RWPE2 (cell line): ENCODE results near the gene EIF4E3.
A peak's percentile ranks its signal among the peaks of the same experiment; 100 is the strongest.

Experiments
- ATAC-seq: fragments of 200-7000 bp; cut with Tn5 transposase; 3 replicates; pipeline ENCODE4 v1.9.1; 2021; ENCODE audit warnings: low read depth
- DNase-seq: peaks from one replicate; pipeline ENCODE4 v3.0.0-alpha.2; 2020; ENCODE audit warnings: low spot score
- H3K27ac ChIP-seq: fragments of 450-650 bp; 2 replicates; pipeline ENCODE4 v1.5.1; 2017; ENCODE audit warnings: mild to moderate bottlenecking; ENCODE audit not compliant: poor library complexity, severe bottlenecking
- H3K27me3 ChIP-seq: fragments of 250-450 bp; sonication (Bioruptor Pico); 2 replicates; pipeline ENCODE4 v1.5.1; 2021; ENCODE audit warnings: mild to moderate bottlenecking, moderate library complexity; ENCODE audit not compliant: insufficient read depth, poor library complexity, severe bottlenecking
- H3K36me3 ChIP-seq: fragments of 250-450 bp; sonication (Bioruptor Pico); 2 replicates; pipeline ENCODE4 v1.5.1; 2020; ENCODE audit warnings: low read depth, mild to moderate bottlenecking, moderate library complexity
- H3K4me1 ChIP-seq: fragments of 250-450 bp; sonication (Bioruptor Pico); 2 replicates; pipeline ENCODE4 v1.5.1; 2021; ENCODE audit warnings: mild to moderate bottlenecking, moderate library complexity; ENCODE audit not compliant: insufficient read depth, poor library complexity, severe bottlenecking
- H3K4me3 ChIP-seq: fragments of 250-450 bp; sonication (Bioruptor Pico); 2 replicates; pipeline ENCODE4 v1.5.1; 2021; ENCODE audit warnings: mild to moderate bottlenecking, moderate library complexity; ENCODE audit not compliant: severe bottlenecking
- H3K9me3 ChIP-seq: fragments of 250-450 bp; sonication (Bioruptor Pico); 2 replicates; pipeline ENCODE4 v1.5.1; 2021; ENCODE audit warnings: mild to moderate bottlenecking, moderate library complexity; ENCODE audit not compliant: severe bottlenecking
- TF ChIP-seq, protein P1 (sequence below): fragments of 450-650 bp; IDR thresholded peaks from one replicate; pipeline ENCODE4 v1.5.1; 2017; ENCODE audit warnings: mild to moderate bottlenecking, moderate library complexity; ENCODE audit not compliant: poor library complexity, severe bottlenecking

Gene EIF4E3

DNA sequence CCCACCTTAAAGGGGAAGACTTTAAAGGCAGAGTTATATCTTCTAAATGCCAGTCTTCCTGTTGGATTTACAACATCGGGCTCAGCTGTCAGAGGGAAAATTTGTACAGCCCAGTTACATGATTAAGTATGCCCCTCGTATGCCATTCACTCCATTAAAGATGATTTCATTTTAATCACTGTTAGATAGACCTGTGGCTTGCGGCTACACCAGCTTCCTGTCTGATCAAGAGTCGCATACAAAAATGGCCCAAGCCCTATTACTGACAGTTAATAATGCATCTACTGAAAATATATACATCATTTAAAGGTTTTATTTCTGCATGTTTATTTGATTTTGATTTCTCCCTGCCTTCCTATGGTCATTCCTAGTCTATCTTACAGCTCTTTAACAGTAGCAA is 7.1 kb downstream of the EIF4E3 start:
- Histone ChIP-seq H3K4me3 (no peak overlapping the region), H3K4me1 (no peaks in the 10 kb centered on the region), H3K9me3 (no peaks in the 10 kb centered on the region), H3K27ac (no peak overlapping the region), H3K27me3 (no peaks in the 10 kb centered on the region), H3K36me3 (no peaks in the 10 kb centered on the region)
- TF ChIP-seq, protein P1, sequence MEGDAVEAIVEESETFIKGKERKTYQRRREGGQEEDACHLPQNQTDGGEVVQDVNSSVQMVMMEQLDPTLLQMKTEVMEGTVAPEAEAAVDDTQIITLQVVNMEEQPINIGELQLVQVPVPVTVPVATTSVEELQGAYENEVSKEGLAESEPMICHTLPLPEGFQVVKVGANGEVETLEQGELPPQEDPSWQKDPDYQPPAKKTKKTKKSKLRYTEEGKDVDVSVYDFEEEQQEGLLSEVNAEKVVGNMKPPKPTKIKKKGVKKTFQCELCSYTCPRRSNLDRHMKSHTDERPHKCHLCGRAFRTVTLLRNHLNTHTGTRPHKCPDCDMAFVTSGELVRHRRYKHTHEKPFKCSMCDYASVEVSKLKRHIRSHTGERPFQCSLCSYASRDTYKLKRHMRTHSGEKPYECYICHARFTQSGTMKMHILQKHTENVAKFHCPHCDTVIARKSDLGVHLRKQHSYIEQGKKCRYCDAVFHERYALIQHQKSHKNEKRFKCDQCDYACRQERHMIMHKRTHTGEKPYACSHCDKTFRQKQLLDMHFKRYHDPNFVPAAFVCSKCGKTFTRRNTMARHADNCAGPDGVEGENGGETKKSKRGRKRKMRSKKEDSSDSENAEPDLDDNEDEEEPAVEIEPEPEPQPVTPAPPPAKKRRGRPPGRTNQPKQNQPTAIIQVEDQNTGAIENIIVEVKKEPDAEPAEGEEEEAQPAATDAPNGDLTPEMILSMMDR: no peak
- no peak for DNase-seq
- ATAC-seq: no peak

DNA sequence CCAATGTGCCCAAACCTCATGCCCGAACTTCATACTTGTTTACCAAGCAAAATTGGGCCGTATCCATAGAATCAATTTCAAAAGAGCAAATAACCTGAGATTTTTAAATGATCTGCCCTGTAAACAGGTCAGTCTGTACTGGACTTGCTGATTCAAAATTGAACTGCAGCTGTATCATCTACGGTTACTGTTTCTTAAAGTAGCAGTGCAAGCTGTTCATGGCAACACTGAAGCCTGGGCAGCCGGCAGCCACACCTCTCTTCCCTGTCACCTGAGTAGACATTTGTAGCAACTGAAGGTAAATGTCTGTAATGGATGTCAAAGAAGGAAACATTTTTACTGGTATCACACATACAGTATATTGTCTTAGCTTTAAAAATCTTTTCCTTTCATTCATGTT is 10.6 kb downstream of the EIF4E3 start:
- TF ChIP-seq, protein P1: no peak
- H3K27me3 ChIP-seq: no peaks in the 10 kb centered on the region
- no peak overlapping the region for H3K4me3 ChIP-seq
- DNase-seq: no peak
- ATAC-seq: no peak
- H3K27ac ChIP-seq: no peak overlapping the region
- H3K4me1 ChIP-seq: peaks cover 3% of the 10 kb centered on the region
- H3K36me3 ChIP-seq: no peaks in the 10 kb centered on the region
- no peaks in the 10 kb centered on the region for H3K9me3 ChIP-seq

DNA sequence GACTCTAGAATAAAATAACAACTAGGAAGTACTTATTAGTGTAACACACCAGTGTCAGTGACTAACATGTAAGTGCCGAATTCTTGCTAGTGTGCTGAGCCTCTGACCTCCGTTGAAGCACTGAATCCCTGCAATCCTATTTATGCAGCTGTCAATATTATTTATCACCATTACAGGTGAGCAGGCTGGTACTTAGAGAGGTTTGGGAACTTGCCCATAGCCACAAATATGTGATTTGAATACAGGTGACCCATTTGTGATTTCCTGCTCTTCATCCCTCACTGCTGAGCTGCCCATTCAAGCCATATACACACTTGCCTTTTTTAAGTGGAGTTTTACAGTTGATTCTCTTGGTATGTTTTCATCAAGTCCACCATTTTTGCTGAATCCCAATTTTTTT is 12.2 kb downstream of the EIF4E3 start:
- H3K4me1 ChIP-seq: peaks cover 3% of the 10 kb centered on the region
- ATAC-seq: peak; percentile 90
- no peaks in the 10 kb centered on the region for H3K27me3 ChIP-seq
- TF ChIP-seq, protein P1: no peak
- no peak for DNase-seq
- H3K4me3 ChIP-seq: no peak overlapping the region
- H3K9me3 ChIP-seq: no peaks in the 10 kb centered on the region
- H3K36me3 ChIP-seq: no peaks in the 10 kb centered on the region
- H3K27ac ChIP-seq: no peak overlapping the region

DNA sequence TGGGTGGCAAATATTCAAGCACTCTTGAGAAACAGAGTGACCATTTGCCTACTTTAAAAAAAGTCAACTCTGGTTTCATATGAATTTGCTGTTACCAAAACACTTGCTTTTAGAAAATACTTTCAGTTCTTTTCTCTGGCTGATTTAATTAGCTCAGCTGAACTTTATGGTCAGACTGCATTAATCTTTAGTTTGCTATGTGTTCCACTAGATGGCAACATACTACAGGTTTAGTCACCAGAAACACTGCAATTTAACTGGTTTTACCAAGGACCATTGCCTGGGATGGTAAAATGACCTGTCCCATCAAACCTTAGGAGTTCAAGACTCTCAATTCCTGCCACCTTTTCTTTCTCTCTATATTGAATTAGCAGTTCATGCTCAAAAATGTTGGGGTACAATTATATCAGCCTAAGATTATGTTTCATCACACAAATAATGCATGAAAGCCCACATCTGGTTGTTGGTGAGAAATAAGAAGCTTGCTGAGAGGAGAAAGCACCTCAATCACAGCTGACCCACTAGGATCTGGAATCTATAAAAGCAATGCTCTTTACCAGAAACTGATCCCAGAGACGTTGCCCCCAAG is 14.2 kb downstream of the EIF4E3 start:
- TF ChIP-seq, protein P1: peak; percentile 84
- DNase-seq: no peak

DNA sequence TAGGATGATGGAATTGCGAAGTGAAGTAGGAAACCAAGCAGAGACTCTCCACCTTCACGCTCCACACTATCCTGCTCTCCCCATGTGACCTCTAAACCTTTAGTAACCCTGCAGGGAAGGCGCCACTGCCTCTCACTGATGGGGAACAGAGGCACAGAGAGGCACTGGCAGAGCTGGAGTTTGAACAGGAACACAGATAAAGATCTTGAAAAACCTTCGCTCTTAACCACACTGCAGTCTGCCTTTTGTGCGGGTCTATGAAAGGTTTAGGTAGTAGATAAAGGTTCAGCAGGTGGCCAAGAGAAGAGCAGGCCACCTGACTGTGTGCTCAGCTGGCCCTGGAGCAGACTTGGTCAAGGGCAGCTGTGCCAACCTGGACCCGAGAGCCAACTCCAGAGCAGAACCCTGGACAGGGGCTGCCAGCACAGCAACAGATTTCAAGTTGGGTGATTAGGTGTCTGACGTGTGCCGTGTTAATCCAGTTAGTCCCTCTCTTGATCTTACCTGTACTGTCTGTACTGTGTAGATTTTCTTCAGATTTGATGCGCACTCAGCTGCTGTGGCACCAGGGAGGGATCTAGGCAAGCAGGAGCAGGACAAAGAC is 15.2 kb downstream of the EIF4E3 start:
- Histone ChIP-seq H3K4me3 (no peak overlapping the region), H3K27me3 (no peaks in the 10 kb centered on the region), H3K36me3 (no peaks in the 10 kb centered on the region), H3K27ac (no peak overlapping the region), H3K9me3 (no peaks in the 10 kb centered on the region), H3K4me1 (peaks cover 3% of the 10 kb centered on the region)
- no peak for DNase-seq
- TF ChIP-seq, protein P1: no peak
- no peak for ATAC-seq

More for the DNA sequence above, 14.2 kb downstream of the EIF4E3 start:
- H3K27me3 ChIP-seq: no peaks in the 10 kb centered on the region
- H3K9me3 ChIP-seq: no peaks in the 10 kb centered on the region
- peak; percentile 53; the same call in 1 of the 3 replicates for ATAC-seq
- H3K27ac ChIP-seq: no peak overlapping the region
- H3K4me3 ChIP-seq: no peak overlapping the region
- H3K36me3 ChIP-seq: no peaks in the 10 kb centered on the region
- peaks cover 3% of the 10 kb centered on the region for H3K4me1 ChIP-seq
